SH-SY5Y (cell line): ENCODE data around the gene MORF4L1.

Experiments
- GATA2 ChIP-seq: IDR thresholded peaks from 2 replicates; pipeline ENCODE4 v1.6.1; 2011; ENCODE audit warnings: mild to moderate bottlenecking, low read depth, low read length
- GATA3 ChIP-seq: IDR thresholded peaks from 2 replicates; pipeline ENCODE4 v1.6.1; 2011; ENCODE audit warnings: low read depth, mild to moderate bottlenecking, low read length, moderate library complexity

Gene MORF4L1

DNA sequence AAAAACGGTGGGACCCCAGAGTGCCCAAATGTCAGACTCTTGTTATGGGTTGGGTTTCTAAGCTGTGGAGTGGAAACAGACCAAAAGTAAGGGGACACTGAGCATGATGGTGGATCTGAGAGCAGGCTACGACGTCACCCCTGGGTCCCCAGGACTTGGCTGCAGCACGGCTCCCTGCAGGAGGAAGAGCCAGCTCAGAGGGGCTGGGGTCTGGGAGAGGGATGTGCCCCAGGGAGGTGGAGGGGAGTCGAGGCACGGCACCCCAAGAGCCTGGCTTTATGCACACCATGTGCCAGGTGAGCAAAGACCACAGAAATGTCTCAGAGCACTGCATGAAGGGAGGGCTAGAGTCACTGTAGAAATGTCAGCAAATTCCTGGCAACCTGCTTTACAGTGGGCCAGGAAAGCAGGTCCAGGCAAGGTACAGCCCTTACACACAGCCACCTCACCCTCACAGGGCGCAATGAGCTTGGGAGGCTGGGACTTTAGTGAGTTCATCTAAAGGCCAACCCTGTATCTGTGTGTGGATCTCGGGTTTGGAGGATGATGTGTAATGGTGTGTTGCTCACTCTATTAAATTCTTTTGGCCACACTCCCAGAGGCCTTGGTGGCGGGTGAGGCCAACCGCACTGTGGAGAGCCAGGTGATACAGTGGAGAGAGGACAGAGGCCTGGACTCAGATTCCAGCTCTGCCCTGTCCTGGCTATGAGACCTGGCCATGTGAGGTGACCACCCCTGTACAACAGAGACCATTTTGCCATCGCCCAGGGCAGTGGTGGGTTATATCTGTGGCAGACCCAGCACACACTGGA is 58.1 kb downstream of the MORF4L1 start:
- TF ChIP-seq GATA2, result peak; percentile 83
- TF ChIP-seq GATA3, result no peak

DNA sequence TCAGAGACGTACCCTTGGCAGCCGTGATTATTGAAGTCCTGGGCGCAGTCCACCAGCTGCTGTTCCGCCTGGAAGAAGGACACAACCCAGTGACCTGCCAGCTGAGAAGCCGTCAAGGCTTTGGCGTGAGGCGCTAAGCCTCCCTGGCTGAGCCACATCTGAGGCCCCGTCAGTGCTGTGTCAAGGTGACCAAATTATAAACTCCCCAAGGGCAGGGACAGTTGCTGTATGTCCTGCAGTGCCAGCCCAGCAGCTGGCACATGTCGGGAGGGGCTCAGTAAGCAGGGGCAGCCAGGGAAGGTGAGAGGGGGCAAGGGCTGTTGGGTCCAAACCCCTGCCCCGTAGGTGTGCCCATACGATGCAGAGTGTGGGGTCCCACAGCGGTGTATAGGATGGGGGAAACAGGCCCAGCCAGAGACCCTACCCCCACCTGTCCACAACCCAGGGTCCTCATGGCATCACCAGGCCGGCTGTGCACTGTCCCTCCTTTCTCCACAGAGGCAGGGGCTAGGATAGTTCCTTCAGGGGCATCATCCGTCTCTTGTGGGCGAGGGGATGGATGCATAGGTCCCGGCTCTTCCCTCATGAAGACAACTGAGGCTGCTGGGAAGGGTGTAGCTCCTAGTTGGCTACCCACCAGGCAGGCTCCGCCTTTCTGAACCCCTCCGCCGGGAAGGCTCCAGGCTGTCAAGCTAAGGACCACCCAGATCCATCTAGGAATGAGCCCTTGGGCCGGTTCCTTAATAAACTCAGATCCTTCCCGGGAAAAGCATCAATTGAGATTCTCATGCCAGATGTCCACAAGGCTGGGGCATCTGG is 59.0 kb downstream of the MORF4L1 start:
- TF ChIP-seq GATA3 (no peak), GATA2 (no peak)

DNA sequence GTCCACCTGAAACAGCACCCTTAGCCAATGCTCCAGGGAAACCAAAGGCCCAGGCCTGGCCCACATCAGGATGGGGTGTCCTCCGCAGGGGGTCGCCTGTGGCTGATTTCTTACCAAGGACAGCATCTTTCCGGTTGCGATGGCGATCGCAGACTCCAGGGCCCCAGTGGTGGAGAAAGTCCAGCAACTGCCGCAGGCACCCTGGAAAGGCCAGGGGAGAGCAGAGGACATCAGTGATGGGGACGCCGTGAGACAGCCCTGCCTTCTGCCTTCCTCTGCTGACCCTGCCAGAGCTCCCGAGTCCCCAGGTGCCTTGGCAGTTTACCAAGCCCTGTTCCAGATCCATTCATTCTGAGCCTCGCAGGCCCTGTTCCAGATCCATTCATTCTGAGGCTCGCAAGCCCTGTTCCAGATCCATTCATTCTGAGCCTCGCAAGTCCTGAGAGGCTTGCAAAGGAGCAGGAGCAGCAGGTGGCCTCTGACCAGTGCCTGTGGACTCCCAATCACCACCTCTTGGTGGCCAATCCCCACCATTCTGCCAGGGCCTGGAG is 59.6 kb downstream of the MORF4L1 start:
- TF ChIP-seq GATA2 (no peak), GATA3 (no peak)

GRCh38 chr15:78933187-78933822 is 60.6 kb downstream of the MORF4L1 start:
- TF ChIP-seq GATA2, result no peak
- TF ChIP-seq GATA3, result no peak

- no peak for TF ChIP-seq GATA2
These were observed 61.3 kb downstream of the MORF4L1 start for GRCh38 chr15:78933823-78934654.

GRCh38 chr15:78934655-78935023 is 61.9 kb downstream of the MORF4L1 start:
- no peak for TF ChIP-seq GATA2
- no peak for TF ChIP-seq GATA3

DNA sequence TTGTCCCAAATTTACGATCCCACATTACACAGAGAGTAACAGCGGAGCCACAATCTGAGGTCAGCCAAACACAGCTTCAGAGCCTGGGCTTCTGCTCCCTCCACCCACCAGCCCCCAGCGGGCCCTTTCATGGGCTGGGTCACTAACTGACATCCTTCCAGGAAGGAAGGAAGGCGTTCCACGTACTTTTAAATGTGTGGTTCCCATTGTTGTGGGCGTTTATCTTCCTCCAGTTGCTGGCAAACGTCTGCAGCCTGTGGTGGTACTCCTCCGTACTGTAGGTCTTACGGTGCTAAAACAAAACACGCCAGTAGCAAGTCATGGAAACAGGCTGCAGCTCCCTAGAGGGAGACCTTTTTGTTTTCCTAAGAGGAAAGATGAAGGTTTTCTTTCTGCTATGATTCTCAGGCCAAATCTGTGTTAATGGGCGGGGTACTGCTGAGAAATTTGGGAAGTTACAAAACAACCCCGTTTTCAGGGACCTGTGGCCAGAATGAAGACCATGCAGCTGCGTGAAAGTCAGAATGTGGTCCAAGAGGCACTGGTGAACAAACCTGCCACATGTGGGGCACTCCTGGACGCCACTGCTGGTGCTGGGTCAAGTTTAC is 64.5 kb downstream of the MORF4L1 start:
- TF ChIP-seq GATA2, result no peak
- no peak for TF ChIP-seq GATA3

- no peak for TF ChIP-seq GATA2
- no peak for TF ChIP-seq GATA3
These were observed 66.2 kb downstream of the MORF4L1 start for GRCh38 chr15:78938658-78939488.

DNA sequence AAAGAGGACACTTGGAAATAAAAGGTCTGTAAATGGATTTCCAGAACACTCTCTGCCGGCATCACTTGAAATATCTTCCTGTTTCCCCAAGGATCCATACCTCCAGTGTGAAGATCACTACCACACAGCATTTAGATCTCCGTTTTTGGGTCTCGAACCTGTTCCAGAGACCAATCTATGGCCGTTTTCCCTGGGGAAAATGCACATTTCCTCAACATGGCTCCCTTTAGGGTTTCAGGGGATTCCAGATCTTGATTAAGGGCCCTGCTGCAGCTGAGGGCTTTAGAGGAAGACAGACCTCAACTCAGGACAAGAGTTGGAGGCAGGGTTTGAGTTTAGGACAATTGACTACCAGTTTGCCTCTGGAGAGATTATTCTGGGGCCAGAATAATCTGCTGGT is 70.1 kb downstream of the MORF4L1 start:
- TF ChIP-seq GATA3, result no peak
- no peak for TF ChIP-seq GATA2

DNA sequence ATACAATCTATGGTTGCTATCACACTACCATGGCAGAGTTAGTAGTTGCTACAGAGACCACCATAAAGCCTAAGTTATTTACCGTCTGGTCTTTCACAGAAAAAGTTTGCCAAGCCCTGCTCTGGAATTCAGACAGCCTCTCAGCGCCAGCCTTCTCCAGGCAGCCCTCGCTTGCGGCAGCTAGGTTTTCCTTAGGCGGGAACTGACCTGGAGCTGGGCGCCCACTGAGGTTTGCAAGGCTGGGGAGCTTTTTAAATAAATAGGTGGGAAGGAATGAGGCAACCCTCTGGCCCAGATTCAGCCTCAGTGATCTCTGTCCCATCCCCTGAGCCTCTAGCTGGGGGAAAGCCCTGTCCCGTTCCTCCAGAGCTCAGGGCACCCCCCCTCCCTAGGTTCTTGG is 71.0 kb downstream of the MORF4L1 start:
- TF ChIP-seq GATA3, result no peak
- no peak for TF ChIP-seq GATA2

DNA sequence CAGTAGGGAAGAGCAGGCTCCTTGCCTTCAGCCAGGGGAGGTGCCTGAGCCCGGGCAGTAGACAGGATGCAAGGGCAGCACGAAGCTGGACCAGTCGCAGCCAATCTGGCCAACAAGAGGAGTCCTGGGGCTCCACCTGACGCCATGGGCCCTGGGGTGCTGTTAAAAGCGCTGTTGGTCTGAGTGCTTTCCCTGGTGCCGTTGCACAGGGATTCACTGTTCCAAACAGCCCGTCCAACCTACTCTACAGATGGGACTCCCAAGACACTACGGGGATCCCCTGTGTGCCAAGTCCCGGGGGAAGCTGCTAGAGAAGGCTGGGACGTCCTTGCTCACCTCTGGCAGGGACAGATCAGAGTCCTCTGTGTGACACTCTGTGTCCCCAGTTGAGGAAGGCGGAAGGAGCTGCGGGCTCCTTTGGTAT is 71.5 kb downstream of the MORF4L1 start:
- TF ChIP-seq GATA3 (no peak), GATA2 (no peak)

DNA sequence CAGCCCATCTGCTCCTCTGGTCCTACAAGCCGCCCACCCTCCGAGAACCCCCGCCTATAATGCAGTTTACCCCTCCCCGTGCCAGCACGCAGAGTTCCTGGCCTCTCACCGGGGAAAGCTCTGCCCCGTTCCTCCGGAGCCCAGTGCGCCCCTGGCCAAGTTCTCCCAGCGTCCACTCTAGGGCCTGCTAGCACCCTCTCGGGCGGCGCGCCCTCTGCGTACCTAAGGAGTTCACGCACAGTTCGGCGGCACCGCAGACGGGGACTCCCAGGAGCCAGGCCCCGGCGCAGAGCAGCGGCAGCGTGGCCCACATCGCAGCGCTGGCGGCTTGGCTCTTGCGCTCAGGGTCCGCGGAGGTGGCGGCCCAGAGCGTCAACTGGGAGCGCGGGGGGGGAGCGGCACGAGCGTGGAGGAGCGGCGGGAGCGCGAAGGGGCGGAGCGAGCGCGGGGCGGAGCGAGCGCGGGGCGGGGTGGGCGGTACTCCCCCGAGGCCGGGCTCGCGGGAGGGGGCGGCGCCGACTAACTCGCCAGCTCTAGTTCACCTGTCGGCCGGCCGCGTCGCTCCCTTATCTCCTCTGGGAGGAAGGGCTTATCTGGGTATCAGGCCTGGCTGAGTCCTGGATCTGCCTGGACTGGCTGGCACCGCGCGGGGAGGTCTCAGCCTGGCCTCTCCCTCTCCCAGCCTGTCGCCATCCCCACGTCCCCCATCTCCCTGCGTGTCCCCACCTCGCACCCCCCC is 72.1 kb downstream of the MORF4L1 start, which contains the start of gene CTSH:
Gene CTSH (minus strand): TSS at position 378 of the 739 bp plus-strand sequence. CDS start 65 bp downstream, at position 313.
- TF ChIP-seq GATA3, result no peak
- peak; percentile 74 for TF ChIP-seq GATA2
